SK-N-SH (cell line): ENCODE measurements around the gene C2CD4C. TPM values are rescaled to one million over a fixed set of nuclear protein-coding genes. Genes with fewer than 3 reads are reported as not detected.
"Not testable (repeated sequence)": the region's sequence is repeated elsewhere in the genome, so short reads cannot be mapped to it uniquely, and the experiment has no call there.

Source experiments
- CTCF ChIA-PET: fragments of 300-600, 350-600 bp; formaldehyde crosslinking; extraction: SDS; loops from one replicate; lab custom pipeline; 2021; lab: Yijun Ruan, JAX
- POLR2A ChIA-PET: fragments of 350-600 bp; sonication (Branson Sonifier 250); formaldehyde crosslinking; extraction: SDS; loops from one replicate; lab custom pipeline; 2020; ENCODE audit warnings: antibody characterized with exemption, inconsistent platforms; lab: Yijun Ruan, JAX
- DNase-seq: peaks from one replicate; pipeline ENCODE4 v3.0.0; 2012
- H2AFZ ChIP-seq: fragments of 200-600 bp; sonication (generic); 2 replicates; pipeline ENCODE4 v1.8.1; 2016; ENCODE audit warnings: antibody characterized with exemption, mild to moderate bottlenecking, low read depth
- H3F3A ChIP-seq: fragments of 200-600 bp; sonication (generic); replicated peaks from 2 replicates; pipeline ENCODE3; 2016; ENCODE audit warnings: antibody characterized with exemption, mild to moderate bottlenecking; ENCODE audit not compliant: insufficient read depth
- H3K27ac ChIP-seq, 2 experiments: fragments of 200-500 bp in 1 of 2; fragments of 200-600 bp in 1 of 2; sonication (Bioruptor generic) in 1 of 2; sonication (generic), shearing (Covaris generic) in 1 of 2; 2 replicates each; pipeline versions ENCODE4 v1.5.1 to v1.6.1; 2014 to 2016; ENCODE audit warnings: low read depth in 2 of 2, inconsistent platforms in 1 of 2, low read length in 1 of 2, mild to moderate bottlenecking in 1 of 2, mixed read lengths in 1 of 2
- H3K27me3 ChIP-seq: fragments of 200-600 bp; sonication (generic), shearing (Covaris generic); 2 replicates; pipeline ENCODE4 v1.6.1; 2016; ENCODE audit warnings: mixed run types; ENCODE audit not compliant: insufficient read depth
- H3K36me3 ChIP-seq, 2 experiments: fragments of 200-500 bp in 1 of 2; fragments of 200-600 bp in 1 of 2; sonication (Bioruptor generic) in 1 of 2; sonication (generic) in 1 of 2; replicated peaks in 1 of 2; 2 replicates each; pipeline versions ENCODE3 to v1.5.1; 2014 to 2016; ENCODE audit warnings: low read length in 1 of 2, mild to moderate bottlenecking in 1 of 2; ENCODE audit not compliant: insufficient read depth in 2 of 2, control insufficient read depth in 1 of 2
- H3K4me1 ChIP-seq, 2 experiments: fragments of 200-500 bp in 1 of 2; fragments of 200-600 bp in 1 of 2; sonication (Bioruptor generic) in 1 of 2; sonication (generic), shearing (Covaris generic) in 1 of 2; 2 replicates each; pipeline versions ENCODE4 v1.5.1 to v1.6.1; 2014 to 2016; ENCODE audit warnings: low read depth in 1 of 2, low read length in 1 of 2, mixed run types in 1 of 2; ENCODE audit not compliant: insufficient read depth in 2 of 2, control insufficient read depth in 1 of 2
- H3K4me2 ChIP-seq: fragments of 200-600 bp; sonication (generic), shearing (Covaris generic); 2 replicates; pipeline ENCODE4 v1.6.1; 2017; ENCODE audit warnings: mixed run types
- H3K4me3 ChIP-seq, 2 experiments: fragments of 200-500 bp in 1 of 2; fragments of 200-600 bp in 1 of 2; sonication (Bioruptor generic) in 1 of 2; sonication (generic), shearing (Covaris generic) in 1 of 2; 2 replicates each; pipeline versions ENCODE4 v1.5.1 to v1.8.1; 2014 to 2016; ENCODE audit warnings: low read depth in 2 of 2, inconsistent platforms in 1 of 2, low read length in 1 of 2, mild to moderate bottlenecking in 1 of 2, mixed read lengths in 1 of 2, moderate library complexity in 1 of 2
- H3K79me2 ChIP-seq: fragments of 200-600 bp; sonication (generic); 2 replicates; pipeline ENCODE4 v1.8.1; 2017; ENCODE audit warnings: mild to moderate bottlenecking; ENCODE audit not compliant: insufficient read depth
- H3K9ac ChIP-seq: fragments of 200-600 bp; sonication (generic); 2 replicates; pipeline ENCODE4 v1.6.1; 2017; ENCODE audit warnings: mixed run types
- H3K9me2 ChIP-seq: fragments of 200-600 bp; sonication (generic); 2 replicates; pipeline ENCODE4 v1.6.1; 2017; ENCODE audit warnings: mixed run types
- H3K9me3 ChIP-seq: fragments of 200-600 bp; sonication (generic); 2 replicates; pipeline ENCODE4 v1.6.1; 2017; ENCODE audit warnings: mixed run types, mild to moderate bottlenecking, moderate library complexity
- H4K20me1 ChIP-seq: fragments of 200-600 bp; sonication (generic); 2 replicates; pipeline ENCODE4 v1.6.1; 2017; ENCODE audit warnings: mild to moderate bottlenecking, mixed run types; ENCODE audit not compliant: insufficient read depth
- CHD2 ChIP-seq: fragments of 150-350 bp; IDR thresholded peaks from 2 replicates; pipeline ENCODE4 v1.6.1; 2018; ENCODE audit warnings: low read length; ENCODE audit not compliant: partially characterized antibody
- ELF1 ChIP-seq: IDR thresholded peaks from 2 replicates; pipeline ENCODE4 v1.4.0; 2012
- JUND ChIP-seq: IDR thresholded peaks from 2 replicates; pipeline ENCODE4 v1.4.0; 2012
- NRF1 ChIP-seq: IDR thresholded peaks from 2 replicates; pipeline ENCODE4 v1.6.1; 2012; ENCODE audit warnings: low read depth, mild to moderate bottlenecking, low read length
- POLR2AphosphoS5 ChIP-seq: IDR thresholded peaks from 2 replicates; pipeline ENCODE4 v1.6.1; 2012; ENCODE audit warnings: low read depth, low read length
- RAD21 ChIP-seq: IDR thresholded peaks from 2 replicates; pipeline ENCODE4 v1.6.1; 2012; ENCODE audit warnings: mild to moderate bottlenecking, low read length
- RCOR1 ChIP-seq: fragments of 150-350 bp; IDR thresholded peaks from 2 replicates; pipeline ENCODE4 v1.6.1; 2017; ENCODE audit warnings: antibody characterized with exemption, low read length
- RFX5 ChIP-seq: IDR thresholded peaks from 2 replicates; pipeline ENCODE4 v1.6.1; 2012; ENCODE audit warnings: mild to moderate bottlenecking, improper control_type of control experiment, low read length
- SIN3A ChIP-seq: IDR thresholded peaks from 2 replicates; pipeline ENCODE4 v1.6.1; 2012; ENCODE audit warnings: low read depth, mild to moderate bottlenecking, low read length, moderate library complexity, borderline replicate concordance
- SMC3 ChIP-seq: IDR thresholded peaks from 2 replicates; pipeline ENCODE4 v1.6.1; 2012; ENCODE audit warnings: low read depth, low read length, improper control_type of control experiment
- TAF1 ChIP-seq: IDR thresholded peaks from 2 replicates; pipeline ENCODE4 v1.6.1; 2012; ENCODE audit warnings: low read depth, mild to moderate bottlenecking, low read length, moderate library complexity, borderline replicate concordance
- TCF12 ChIP-seq: IDR thresholded peaks from 2 replicates; pipeline ENCODE4 v1.4.0; 2012
- WGBS: methylation state at CpG from one replicate; pipeline ENCODE4 v1.1.6; 2017; ENCODE audit warnings: low lambda C conversion rate; 5-methylcytosine and 5-hydroxymethylcytosine counted together
- polyA plus RNA-seq, 3 experiments: library from polyadenylated mRNA; depleted of rRNA; stranded (reverse); fragments of >200 nt; gene quantifications; 2 replicates each; pipeline ENCODE4 v1.2.3, GENCODE V29; 2012
- TF ChIP-seq, protein P1 (sequence below): fragments of 200-600 bp; sonication (generic); IDR thresholded peaks from 2 replicates; pipeline ENCODE4 v1.6.1; 2017; ENCODE audit warnings: antibody characterized with exemption, mild to moderate bottlenecking, moderate library complexity
- TF ChIP-seq, protein P2 (sequence below): IDR thresholded peaks from 2 replicates; pipeline ENCODE4 v1.4.0; 2012; ENCODE audit warnings: low read depth, borderline replicate concordance
- TF ChIP-seq, protein P3 (sequence below): fragments of 150-350 bp; IDR thresholded peaks from 2 replicates; pipeline ENCODE4 v1.6.1; 2016; ENCODE audit warnings: mild to moderate bottlenecking, low read depth, low read length
- TF ChIP-seq, protein P4 (sequence below): IDR thresholded peaks from 2 replicates; pipeline ENCODE4; 2012
- TF ChIP-seq, protein P5 (sequence below): IDR thresholded peaks from 2 replicates; pipeline ENCODE4 v1.6.1; 2012; ENCODE audit warnings: mild to moderate bottlenecking, low read depth, low read length, moderate library complexity
- TF ChIP-seq, protein P6 (sequence below): IDR thresholded peaks from 2 replicates; pipeline ENCODE4 v1.4.0; 2012; ENCODE audit warnings: low read depth, borderline replicate concordance

Gene C2CD4C
- polyA plus RNA-seq, 1 of the 3 experiments (the other 2 are of a cell fraction), result 0.23 TPM

DNA sequence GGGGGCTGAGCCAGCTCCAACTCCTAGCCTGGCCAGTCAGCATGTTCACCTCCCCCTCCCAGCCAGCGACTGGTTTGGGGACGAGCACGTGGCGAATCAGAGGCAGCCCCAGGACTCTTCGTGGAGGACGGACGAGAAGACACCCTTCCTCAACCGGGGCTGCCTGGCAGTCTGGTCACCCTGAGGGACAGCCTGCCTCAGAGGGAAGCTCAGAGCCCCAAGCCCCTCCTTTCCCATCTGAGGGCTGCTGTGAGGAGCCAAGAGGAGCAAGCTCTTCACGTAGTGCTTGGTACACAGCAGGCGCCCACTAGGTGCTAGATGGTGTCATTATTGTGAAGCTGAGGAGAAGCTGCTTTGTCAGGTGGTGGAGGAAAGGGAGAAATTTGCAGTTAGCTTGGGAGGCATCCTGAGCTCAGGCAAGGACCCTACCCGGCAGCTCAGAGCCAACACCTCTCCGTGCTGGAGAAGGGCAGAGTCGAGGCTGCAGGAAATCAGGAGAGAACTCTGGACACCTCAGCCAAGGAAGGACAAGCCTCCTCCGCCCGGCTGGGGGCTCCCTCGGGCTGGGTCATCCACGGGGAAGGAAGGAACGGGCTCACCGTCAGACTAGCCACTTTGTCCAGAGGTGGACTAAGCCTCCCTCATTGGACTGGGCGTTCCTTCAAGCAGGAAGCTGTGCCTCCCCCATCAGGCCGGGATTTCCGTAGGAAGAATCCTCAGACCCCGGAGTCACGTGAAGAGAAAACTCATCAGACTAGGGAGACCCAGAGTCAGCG lies 14.9 kb upstream of the C2CD4C start:
- Histone ChIP-seq H3K36me3 (no peaks in the 10 kb centered on the region), H3F3A (no peaks in the 10 kb centered on the region), H3K4me2 (no peak overlapping the region), H3K79me2 (no peaks in the 10 kb centered on the region), H3K9me2 (no peaks in the 10 kb centered on the region), H3K4me3 (no peak overlapping the region), H3K9ac (no peak overlapping the region), H4K20me1 (no peaks in the 10 kb centered on the region), H3K4me1 (peaks cover 0 to 12% of the 10 kb centered on the region in 2 experiments; a peak in 1 of 4 replicates), H3K27me3 (no peaks in the 10 kb centered on the region), H3K9me3 (no peaks in the 10 kb centered on the region), H3K27ac (no peak overlapping the region), H2AFZ (no peak overlapping the region)
- 75% methylated on average over 19 of the region's 25 CpGs for WGBS
- POLR2A ChIA-PET, result no interaction called here
- CTCF ChIA-PET, result interaction anchor here (0.9 to 1.0 kb wide), 2 partner anchors 9 to 87 kb away, joined by 3 read pairs; no protein-coding TSS in a partner anchor
- DNase-seq, result no peak
- TF ChIP-seq, protein P1, sequence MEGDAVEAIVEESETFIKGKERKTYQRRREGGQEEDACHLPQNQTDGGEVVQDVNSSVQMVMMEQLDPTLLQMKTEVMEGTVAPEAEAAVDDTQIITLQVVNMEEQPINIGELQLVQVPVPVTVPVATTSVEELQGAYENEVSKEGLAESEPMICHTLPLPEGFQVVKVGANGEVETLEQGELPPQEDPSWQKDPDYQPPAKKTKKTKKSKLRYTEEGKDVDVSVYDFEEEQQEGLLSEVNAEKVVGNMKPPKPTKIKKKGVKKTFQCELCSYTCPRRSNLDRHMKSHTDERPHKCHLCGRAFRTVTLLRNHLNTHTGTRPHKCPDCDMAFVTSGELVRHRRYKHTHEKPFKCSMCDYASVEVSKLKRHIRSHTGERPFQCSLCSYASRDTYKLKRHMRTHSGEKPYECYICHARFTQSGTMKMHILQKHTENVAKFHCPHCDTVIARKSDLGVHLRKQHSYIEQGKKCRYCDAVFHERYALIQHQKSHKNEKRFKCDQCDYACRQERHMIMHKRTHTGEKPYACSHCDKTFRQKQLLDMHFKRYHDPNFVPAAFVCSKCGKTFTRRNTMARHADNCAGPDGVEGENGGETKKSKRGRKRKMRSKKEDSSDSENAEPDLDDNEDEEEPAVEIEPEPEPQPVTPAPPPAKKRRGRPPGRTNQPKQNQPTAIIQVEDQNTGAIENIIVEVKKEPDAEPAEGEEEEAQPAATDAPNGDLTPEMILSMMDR, result no peak
- no peak for TF ChIP-seq ELF1
- no peak for TF ChIP-seq SIN3A
- no peak for TF ChIP-seq RAD21
- TF ChIP-seq, protein P2, sequence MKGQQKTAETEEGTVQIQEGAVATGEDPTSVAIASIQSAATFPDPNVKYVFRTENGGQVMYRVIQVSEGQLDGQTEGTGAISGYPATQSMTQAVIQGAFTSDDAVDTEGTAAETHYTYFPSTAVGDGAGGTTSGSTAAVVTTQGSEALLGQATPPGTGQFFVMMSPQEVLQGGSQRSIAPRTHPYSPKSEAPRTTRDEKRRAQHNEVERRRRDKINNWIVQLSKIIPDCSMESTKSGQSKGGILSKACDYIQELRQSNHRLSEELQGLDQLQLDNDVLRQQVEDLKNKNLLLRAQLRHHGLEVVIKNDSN, result no peak
- TF ChIP-seq, protein P3, sequence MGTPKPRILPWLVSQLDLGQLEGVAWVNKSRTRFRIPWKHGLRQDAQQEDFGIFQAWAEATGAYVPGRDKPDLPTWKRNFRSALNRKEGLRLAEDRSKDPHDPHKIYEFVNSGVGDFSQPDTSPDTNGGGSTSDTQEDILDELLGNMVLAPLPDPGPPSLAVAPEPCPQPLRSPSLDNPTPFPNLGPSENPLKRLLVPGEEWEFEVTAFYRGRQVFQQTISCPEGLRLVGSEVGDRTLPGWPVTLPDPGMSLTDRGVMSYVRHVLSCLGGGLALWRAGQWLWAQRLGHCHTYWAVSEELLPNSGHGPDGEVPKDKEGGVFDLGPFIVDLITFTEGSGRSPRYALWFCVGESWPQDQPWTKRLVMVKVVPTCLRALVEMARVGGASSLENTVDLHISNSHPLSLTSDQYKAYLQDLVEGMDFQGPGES, result no peak
- TF ChIP-seq, protein P4, sequence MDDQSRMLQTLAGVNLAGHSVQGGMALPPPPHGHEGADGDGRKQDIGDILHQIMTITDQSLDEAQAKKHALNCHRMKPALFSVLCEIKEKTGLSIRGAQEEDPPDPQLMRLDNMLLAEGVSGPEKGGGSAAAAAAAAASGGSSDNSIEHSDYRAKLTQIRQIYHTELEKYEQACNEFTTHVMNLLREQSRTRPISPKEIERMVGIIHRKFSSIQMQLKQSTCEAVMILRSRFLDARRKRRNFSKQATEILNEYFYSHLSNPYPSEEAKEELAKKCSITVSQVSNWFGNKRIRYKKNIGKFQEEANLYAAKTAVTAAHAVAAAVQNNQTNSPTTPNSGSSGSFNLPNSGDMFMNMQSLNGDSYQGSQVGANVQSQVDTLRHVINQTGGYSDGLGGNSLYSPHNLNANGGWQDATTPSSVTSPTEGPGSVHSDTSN, result no peak
- no peak for TF ChIP-seq POLR2AphosphoS5
- no peak for TF ChIP-seq SMC3
- TF ChIP-seq NRF1, result no peak
- TF ChIP-seq TCF12, result no peak
- TF ChIP-seq JUND, result no peak
- TF ChIP-seq, protein P5, sequence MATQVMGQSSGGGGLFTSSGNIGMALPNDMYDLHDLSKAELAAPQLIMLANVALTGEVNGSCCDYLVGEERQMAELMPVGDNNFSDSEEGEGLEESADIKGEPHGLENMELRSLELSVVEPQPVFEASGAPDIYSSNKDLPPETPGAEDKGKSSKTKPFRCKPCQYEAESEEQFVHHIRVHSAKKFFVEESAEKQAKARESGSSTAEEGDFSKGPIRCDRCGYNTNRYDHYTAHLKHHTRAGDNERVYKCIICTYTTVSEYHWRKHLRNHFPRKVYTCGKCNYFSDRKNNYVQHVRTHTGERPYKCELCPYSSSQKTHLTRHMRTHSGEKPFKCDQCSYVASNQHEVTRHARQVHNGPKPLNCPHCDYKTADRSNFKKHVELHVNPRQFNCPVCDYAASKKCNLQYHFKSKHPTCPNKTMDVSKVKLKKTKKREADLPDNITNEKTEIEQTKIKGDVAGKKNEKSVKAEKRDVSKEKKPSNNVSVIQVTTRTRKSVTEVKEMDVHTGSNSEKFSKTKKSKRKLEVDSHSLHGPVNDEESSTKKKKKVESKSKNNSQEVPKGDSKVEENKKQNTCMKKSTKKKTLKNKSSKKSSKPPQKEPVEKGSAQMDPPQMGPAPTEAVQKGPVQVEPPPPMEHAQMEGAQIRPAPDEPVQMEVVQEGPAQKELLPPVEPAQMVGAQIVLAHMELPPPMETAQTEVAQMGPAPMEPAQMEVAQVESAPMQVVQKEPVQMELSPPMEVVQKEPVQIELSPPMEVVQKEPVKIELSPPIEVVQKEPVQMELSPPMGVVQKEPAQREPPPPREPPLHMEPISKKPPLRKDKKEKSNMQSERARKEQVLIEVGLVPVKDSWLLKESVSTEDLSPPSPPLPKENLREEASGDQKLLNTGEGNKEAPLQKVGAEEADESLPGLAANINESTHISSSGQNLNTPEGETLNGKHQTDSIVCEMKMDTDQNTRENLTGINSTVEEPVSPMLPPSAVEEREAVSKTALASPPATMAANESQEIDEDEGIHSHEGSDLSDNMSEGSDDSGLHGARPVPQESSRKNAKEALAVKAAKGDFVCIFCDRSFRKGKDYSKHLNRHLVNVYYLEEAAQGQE, result no peak
- no peak for TF ChIP-seq RFX5
- TF ChIP-seq CHD2, result no peak
- no peak for TF ChIP-seq TAF1
- TF ChIP-seq, protein P6, sequence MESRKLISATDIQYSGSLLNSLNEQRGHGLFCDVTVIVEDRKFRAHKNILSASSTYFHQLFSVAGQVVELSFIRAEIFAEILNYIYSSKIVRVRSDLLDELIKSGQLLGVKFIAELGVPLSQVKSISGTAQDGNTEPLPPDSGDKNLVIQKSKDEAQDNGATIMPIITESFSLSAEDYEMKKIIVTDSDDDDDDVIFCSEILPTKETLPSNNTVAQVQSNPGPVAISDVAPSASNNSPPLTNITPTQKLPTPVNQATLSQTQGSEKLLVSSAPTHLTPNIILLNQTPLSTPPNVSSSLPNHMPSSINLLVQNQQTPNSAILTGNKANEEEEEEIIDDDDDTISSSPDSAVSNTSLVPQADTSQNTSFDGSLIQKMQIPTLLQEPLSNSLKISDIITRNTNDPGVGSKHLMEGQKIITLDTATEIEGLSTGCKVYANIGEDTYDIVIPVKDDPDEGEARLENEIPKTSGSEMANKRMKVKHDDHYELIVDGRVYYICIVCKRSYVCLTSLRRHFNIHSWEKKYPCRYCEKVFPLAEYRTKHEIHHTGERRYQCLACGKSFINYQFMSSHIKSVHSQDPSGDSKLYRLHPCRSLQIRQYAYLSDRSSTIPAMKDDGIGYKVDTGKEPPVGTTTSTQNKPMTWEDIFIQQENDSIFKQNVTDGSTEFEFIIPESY, result no peak
- no peak for TF ChIP-seq RCOR1

DNA sequence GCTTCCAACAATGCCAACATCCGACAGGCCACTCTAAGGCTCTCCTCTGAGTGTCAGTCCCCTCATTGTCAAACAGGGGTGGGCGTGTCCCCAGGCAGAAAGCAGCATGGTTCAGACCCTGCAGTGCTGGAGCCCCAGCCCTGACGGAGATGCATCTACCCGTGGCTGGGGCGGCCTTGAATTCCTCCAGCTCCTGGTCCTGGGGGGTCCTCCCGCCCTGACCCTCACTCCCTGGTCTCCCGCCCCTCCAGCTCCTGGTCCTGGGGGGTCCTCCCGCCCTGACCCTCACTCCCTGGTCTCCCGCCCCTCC lies 13.9 kb upstream of the C2CD4C start:
- H3K27me3 ChIP-seq, DNase-seq, H3K27ac ChIP-seq, H3K36me3 ChIP-seq, H3K9ac ChIP-seq, CTCF ChIA-PET, H3K4me2 ChIP-seq, H2AFZ ChIP-seq, H3F3A ChIP-seq, H3K79me2 ChIP-seq, H3K9me3 ChIP-seq, H4K20me1 ChIP-seq, POLR2A ChIA-PET, H3K9me2 ChIP-seq, H3K4me3 ChIP-seq: not testable (repeated sequence)
- 27% methylated on average over 3 of the region's 9 CpGs for WGBS
- H3K4me1 ChIP-seq, result peaks cover 0 to 10% of the 10 kb centered on the region in 2 experiments; a peak in 1 of 4 replicates
